ENCODE results near the gene TRAPPC8. TPM values are rescaled to one million over a fixed set of nuclear protein-coding genes. Genes with fewer than 3 reads are reported as not detected.
A peak's percentile ranks its signal among the peaks of the same experiment; 100 is the strongest.
"Not testable (repeated sequence)": the region's sequence is repeated elsewhere in the genome, so short reads cannot be mapped to it uniquely, and the experiment has no call there.

TRAPPC8 gene
- total and polyA plus RNA-seq, 11 donors: 9.5 to 41.9 (median 29.4) TPM

DNA sequence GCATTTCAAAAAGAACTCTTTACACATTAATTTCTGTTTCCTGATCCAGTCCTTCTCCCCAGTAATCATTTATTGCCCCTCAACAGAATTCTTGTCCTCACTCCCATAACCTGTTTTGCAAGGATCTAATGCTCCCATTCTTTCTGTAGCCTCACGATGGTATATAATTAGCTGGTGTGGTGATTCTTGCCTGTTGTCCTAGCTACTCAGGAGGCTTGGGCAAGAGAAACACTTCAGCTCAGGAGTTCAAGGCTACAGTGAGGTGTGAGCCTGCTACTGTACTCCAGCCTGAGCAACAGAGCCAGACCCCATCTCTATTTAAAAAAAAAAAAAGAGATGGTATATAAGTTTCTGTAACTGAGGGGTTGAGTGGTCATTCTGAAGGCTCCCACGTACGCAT, 7.7 kb upstream of the TRAPPC8 start:
- no peak overlapping the region for H3K27ac ChIP-seq
- DNase-seq (no peak), ATAC-seq (no peak)
- H3K9me3 ChIP-seq: no peaks in the 10 kb centered on the region
- no peak overlapping the region for H3K4me3 ChIP-seq
- no peaks in the 10 kb centered on the region for H3K4me1 ChIP-seq
- H3K36me3 ChIP-seq: no peaks in the 10 kb centered on the region
- intact Hi-C loops (cut with DNase I): loop anchor here in 1 of 10 donors (10.0 kb wide), 1 partner anchor 206 kb away; no protein-coding TSS in a partner anchor
- 72 to 81% (median 75%) methylated on average over 3 of the region's 3 CpGs for WGBS, 4 donors
- H3K27me3 ChIP-seq: no peaks in the 10 kb centered on the region
- TF ChIP-seq, protein P1, sequence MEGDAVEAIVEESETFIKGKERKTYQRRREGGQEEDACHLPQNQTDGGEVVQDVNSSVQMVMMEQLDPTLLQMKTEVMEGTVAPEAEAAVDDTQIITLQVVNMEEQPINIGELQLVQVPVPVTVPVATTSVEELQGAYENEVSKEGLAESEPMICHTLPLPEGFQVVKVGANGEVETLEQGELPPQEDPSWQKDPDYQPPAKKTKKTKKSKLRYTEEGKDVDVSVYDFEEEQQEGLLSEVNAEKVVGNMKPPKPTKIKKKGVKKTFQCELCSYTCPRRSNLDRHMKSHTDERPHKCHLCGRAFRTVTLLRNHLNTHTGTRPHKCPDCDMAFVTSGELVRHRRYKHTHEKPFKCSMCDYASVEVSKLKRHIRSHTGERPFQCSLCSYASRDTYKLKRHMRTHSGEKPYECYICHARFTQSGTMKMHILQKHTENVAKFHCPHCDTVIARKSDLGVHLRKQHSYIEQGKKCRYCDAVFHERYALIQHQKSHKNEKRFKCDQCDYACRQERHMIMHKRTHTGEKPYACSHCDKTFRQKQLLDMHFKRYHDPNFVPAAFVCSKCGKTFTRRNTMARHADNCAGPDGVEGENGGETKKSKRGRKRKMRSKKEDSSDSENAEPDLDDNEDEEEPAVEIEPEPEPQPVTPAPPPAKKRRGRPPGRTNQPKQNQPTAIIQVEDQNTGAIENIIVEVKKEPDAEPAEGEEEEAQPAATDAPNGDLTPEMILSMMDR (IDR thresholded peaks at IDR 0.05): no peak
- TF ChIP-seq POLR2A (IDR thresholded peaks at IDR 0.05): no peak

DNA sequence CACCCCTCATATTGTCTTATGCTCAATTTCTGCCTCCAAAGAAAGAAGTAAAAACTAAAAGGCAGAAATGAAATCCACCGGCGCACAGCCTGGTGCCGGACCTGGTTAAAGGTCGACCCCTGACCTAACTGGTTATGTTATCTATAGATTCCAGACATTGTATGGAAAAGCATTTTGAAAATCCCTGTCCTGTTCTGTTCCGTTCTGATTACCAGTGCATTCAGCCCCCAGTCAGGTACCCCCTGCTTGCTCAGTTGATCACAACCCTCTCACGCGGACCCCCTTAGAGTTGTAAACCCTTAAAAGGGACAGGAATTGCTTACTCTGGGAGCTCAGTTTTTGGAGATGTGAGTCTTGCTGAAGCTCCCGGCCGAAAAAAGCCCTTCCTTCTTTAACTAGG, 5.4 kb upstream of the TRAPPC8 start:
- H3K27me3 ChIP-seq, DNase-seq, H3K4me1 ChIP-seq, H3K4me3 ChIP-seq, H3K27ac ChIP-seq, H3K36me3 ChIP-seq, ATAC-seq, H3K9me3 ChIP-seq: not testable (repeated sequence)
- intact Hi-C loops (cut with DNase I): loop anchor here in 4 of 10 donors (10.0 kb wide), 2 partner anchors 136 to 146 kb away; partner anchors contain the start of gene RNF138 (in 3 of the 4)
- WGBS, 4 donors: 92 to 97% (median 96%) methylated on average over 9 of the region's 9 CpGs

DNA sequence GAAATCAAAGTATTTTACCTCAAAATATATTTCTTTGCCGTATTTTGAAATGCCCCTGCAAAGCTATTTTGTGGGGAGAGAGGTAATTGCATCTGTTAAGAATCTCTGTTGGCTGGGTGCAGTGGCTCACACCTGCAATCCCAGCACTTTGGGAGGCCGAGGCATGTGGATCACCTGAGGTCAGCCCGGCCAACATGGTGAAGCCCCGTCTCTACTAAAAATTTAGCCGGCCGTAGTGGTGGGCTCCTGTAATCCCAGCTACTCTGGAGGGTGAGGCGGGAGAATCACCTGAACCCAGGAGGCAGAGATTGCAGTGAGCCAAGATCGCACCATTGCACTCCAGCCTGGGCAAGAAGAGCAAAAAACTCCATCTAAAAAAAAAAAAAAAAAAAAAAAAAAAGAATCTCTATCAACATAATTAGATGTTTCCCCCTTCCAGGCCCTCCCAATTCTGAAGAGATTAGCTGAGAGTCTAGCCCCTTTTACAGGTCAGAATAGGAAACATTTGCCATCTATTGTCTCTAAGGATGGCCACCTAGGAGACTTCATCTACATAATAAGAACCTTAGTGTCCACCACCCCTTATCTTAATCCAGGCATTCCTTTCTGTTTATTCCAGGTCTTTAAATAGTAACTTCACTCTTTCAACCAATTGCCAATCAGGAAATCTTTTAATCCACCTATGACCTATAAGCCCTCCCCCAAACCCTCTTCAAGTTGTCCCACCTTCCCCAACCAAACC, 3.5 kb upstream of the TRAPPC8 start:
- intact Hi-C loops (cut with DNase I): loop anchor here in 4 of 10 donors (10.0 kb wide), 2 partner anchors 138 to 148 kb away; partner anchors contain the start of gene RNF138 (in 3 of the 4)
- TF ChIP-seq, protein P1 (IDR thresholded peaks at IDR 0.05): no peak
- TF ChIP-seq POLR2A (IDR thresholded peaks at IDR 0.05): no peak
- WGBS, 4 donors: 88 to 94% (median 94%) methylated on average over 8 of the region's 8 CpGs
- no peak for DNase-seq
- Histone ChIP-seq H3K4me3 (no peak overlapping the region), H3K4me1 (peaks cover 0 to 15% (median 12%) of the 10 kb centered on the region in 12 donors), H3K9me3 (no peaks in the 10 kb centered on the region), H3K27ac (no peak overlapping the region), H3K36me3 (no peaks in the 10 kb centered on the region), H3K27me3 (no peaks in the 10 kb centered on the region)
- ATAC-seq: no peak

DNA sequence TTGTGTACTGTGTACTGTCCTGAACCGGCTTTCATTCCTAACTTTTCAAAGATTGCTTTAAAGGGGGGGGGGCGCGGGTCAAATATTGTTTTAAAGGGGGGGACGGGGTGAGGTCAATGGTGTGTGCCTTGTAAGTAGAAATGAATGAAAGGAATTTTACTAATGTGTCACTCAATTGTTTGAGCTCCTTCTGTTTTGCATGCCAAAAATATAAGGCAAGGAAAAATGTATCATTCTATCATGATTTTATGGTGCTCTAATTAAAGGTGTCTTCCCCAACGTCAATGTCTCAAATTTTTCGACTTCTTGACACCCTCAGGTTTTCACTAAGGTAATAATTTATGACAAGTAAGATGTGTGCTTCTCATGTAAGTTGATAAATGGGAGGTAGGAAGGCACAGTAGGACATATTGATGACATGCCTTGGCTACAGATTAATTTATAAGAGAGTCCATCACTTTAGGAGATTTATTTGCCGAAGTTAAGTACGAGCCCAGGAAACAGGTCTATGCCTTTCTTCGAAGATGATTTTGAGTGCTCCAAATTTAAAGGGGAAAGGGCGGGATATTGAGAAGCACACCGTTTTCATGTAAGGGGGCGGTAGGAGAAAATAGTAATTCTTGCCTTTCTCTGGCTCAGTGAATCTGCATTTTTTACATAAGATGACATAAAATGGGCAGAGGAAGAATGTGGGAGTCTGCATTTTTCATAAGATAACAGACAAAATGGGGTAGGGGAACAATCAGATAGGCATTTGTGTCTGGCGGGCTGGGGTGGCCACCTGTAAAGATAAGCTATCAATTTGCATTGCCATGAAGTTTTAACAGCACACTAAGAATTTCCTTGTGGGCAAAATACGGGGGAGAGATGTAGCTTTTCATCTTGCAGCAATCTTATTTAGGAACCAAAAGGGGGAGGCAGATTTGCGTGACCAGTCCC, 1.2 kb upstream of the TRAPPC8 start:
- TF ChIP-seq, protein P1 (IDR thresholded peaks at IDR 0.05): no peak
- no peak for TF ChIP-seq POLR2A (IDR thresholded peaks at IDR 0.05)
- H3K27ac ChIP-seq: peak overlapping the region in 8 of 12 donors; percentile 80 to 95 (median 92)
- H3K9me3 ChIP-seq: no peaks in the 10 kb centered on the region
- H3K4me1 ChIP-seq: peaks cover 3 to 37% (median 29%) of the 10 kb centered on the region in 12 donors
- DNase-seq (no peak), ATAC-seq (no peak)
- 16 to 20% (median 17%) methylated on average over 15 of the region's 15 CpGs for WGBS, 4 donors
- no peaks in the 10 kb centered on the region for H3K27me3 ChIP-seq
- H3K4me3 ChIP-seq: peak overlapping the region in 11 of 12 donors; percentile 70 to 97 (median 85)
- intact Hi-C loops (cut with DNase I): loop anchor here in 7 of 10 donors (2.0 to 10.0 kb wide), 7 partner anchors 35 to 151 kb away; partner anchors contain the start of genes RNF138 (in 5 of the 7) and RNF125 (in 1 of the 7)
- no peaks in the 10 kb centered on the region for H3K36me3 ChIP-seq
